H1 (cell line): ENCODE results near the gene TMEM79. TPM values are rescaled to one million over a fixed set of nuclear protein-coding genes. Genes with fewer than 3 reads are reported as not detected.

ENCODE experiments used
- CHD7 ChIP-seq: fragments of 300-600 bp; sonication (generic); IDR thresholded peaks from 2 replicates; pipeline ENCODE4 v1.7.1; 2012; ENCODE audit warnings: low read length, moderate library complexity, mild to moderate bottlenecking, inconsistent platforms; ENCODE audit not compliant: insufficient replicate concordance
- EGR1 ChIP-seq: IDR thresholded peaks from 2 replicates; pipeline ENCODE4 v1.6.1; 2011; ENCODE audit warnings: low read depth, low read length, borderline replicate concordance
- KDM1A ChIP-seq: fragments of 200-600, 300-600 bp; sonication (generic); IDR thresholded peaks from 2 replicates; pipeline ENCODE4 v1.7.1; 2016; ENCODE audit warnings: mild to moderate bottlenecking, low read length, borderline replicate concordance
- TBP ChIP-seq: IDR thresholded peaks from 2 replicates; pipeline ENCODE4 v1.6.1; 2011; ENCODE audit warnings: low read depth, low read length, improper control_type of control experiment
- TCF12 ChIP-seq: IDR thresholded peaks from 2 replicates; pipeline ENCODE4 v1.6.1; 2011; ENCODE audit warnings: low read depth, mild to moderate bottlenecking, low read length
- USF2 ChIP-seq: IDR thresholded peaks from 2 replicates; pipeline ENCODE4 v1.6.1; 2011; ENCODE audit warnings: low read length, improper control_type of control experiment
- polyA plus RNA-seq, 7 experiments: library from polyadenylated mRNA; depleted of rRNA in 3 of 7; stranded (reverse) in 5 of 7; unstranded in 2 of 7; fragments of >200 nt in 5 of 7; fragments of 200-250 nt in 2 of 7; gene quantifications; 1 replicate in 5 of 7; 2 replicates in 1 of 7; 4 replicates in 1 of 7; pipeline versions ENCODE4 v1.2.1 to v1.2.3, GENCODE V29; 2011 to 2013; ENCODE audit warnings: missing spikeins in 2 of 7, mixed read lengths in 2 of 7
- total RNA-seq: library from RNA; stranded (reverse); fragmentation: NEBNext Ultra II Directional; extraction: Animal tissue kit (Norgen Biotek cat#: 25700); gene quantifications from 2 replicates; pipeline ENCODE4 v1.2.1, GENCODE V29; 2021

TMEM79 gene
- total and polyA plus RNA-seq, 2 of the 8 experiments (the other 6 are each of a cell fraction or from before 2014, with no cell fraction given), result 2.1 to 2.3 TPM

- TF ChIP-seq CHD7, result no peak
- no peak for TF ChIP-seq TBP
- no peak for TF ChIP-seq TCF12
- no peak for TF ChIP-seq KDM1A
- TF ChIP-seq USF2, result no peak
- TF ChIP-seq EGR1, result no peak
Observed at GRCh38 chr1:156251527-156251926, 32.6 kb upstream of the TMEM79 start (continued).
